ENCODE results near the gene AFF3. TPM values are rescaled to one million over a fixed set of nuclear protein-coding genes. Genes with fewer than 3 reads are reported as not detected.

Gene AFF3
- total and polyA plus RNA-seq, 2 donors (not counting 1 experiment from before 2014, with no cell fraction given): 0.50 to 2.5 TPM

DNA sequence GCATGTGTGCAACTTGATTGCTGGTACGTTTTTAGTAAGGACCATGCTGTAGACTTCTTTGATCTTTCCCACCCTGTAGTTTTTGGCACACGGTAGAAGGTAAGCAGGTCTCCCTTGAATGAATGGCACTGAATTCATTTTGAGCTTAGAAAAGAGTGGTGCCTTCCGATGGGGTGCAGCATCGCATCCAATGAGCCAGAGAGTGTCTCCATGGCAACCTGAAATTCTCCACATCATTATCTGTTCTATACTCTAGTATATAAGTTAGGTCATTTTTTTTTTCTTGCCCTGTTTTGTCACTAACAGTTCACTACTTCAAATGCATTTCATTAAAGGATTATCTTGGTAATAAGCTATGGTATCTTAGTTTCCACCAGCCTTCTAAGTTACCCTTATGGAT is 571.4 kb downstream of the AFF3 start:
- Histone ChIP-seq H2AFZ (ENCODE audit: low read length) (no peak overlapping the region), H3K27me3 (ENCODE audit: control insufficient read depth, insufficient read depth, low read length) (no peaks in the 10 kb centered on the region), H3K4me2 (ENCODE audit: extremely low read depth, insufficient read depth, low read length) (no peak overlapping the region), H3K9me3 (ENCODE audit: control insufficient read depth, insufficient read depth, low read depth, low read length) (no peaks in the 10 kb centered on the region), H3K27ac (ENCODE audit: insufficient read depth, low read length) (no peak overlapping the region), H3K9ac (ENCODE audit: insufficient read depth, low read length) (no peak overlapping the region), H3K4me3 (replicated peaks in 1 of 4; ENCODE audit: control extremely low read depth in 1 of 4, insufficient read depth in 1 of 4, low read depth in 3 of 4, low read length in 4 of 4) (no peak overlapping the region), H3K36me3 (ENCODE audit: control insufficient read depth, insufficient read depth, low read length) (no peaks in the 10 kb centered on the region), H3K4me1 (ENCODE audit: control insufficient read depth, extremely low read depth, insufficient read depth, low read length) (no peaks in the 10 kb centered on the region), H4K20me1 (ENCODE audit: control insufficient read depth, extremely low read depth, insufficient read depth, low read length) (no peaks in the 10 kb centered on the region), H3K79me2 (ENCODE audit: control insufficient read depth, insufficient read depth, low read length) (no peaks in the 10 kb centered on the region)
- TF ChIP-seq, protein P1, sequence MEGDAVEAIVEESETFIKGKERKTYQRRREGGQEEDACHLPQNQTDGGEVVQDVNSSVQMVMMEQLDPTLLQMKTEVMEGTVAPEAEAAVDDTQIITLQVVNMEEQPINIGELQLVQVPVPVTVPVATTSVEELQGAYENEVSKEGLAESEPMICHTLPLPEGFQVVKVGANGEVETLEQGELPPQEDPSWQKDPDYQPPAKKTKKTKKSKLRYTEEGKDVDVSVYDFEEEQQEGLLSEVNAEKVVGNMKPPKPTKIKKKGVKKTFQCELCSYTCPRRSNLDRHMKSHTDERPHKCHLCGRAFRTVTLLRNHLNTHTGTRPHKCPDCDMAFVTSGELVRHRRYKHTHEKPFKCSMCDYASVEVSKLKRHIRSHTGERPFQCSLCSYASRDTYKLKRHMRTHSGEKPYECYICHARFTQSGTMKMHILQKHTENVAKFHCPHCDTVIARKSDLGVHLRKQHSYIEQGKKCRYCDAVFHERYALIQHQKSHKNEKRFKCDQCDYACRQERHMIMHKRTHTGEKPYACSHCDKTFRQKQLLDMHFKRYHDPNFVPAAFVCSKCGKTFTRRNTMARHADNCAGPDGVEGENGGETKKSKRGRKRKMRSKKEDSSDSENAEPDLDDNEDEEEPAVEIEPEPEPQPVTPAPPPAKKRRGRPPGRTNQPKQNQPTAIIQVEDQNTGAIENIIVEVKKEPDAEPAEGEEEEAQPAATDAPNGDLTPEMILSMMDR (conservative IDR thresholded peaks at IDR 0.05 in 1 of 2, IDR thresholded peaks at IDR 0.05 in 1 of 2; ENCODE audit: low read depth in 1 of 2, low read length in 2 of 2): no peak
- TF ChIP-seq EZH2 (IDR thresholded peaks at IDR 0.05; ENCODE audit: low read length, missing control alignments): no peak
- DNase-seq (ENCODE audit: low read depth in 2 of 2): no peak

GRCh38 chr2:99569386-99569785 is 573.0 kb downstream of the AFF3 start:
- H3K27ac ChIP-seq (ENCODE audit: insufficient read depth, low read length): no peak overlapping the region
- H3K79me2 ChIP-seq (ENCODE audit: control insufficient read depth, insufficient read depth, low read length): no peaks in the 10 kb centered on the region
- H3K9ac ChIP-seq (ENCODE audit: insufficient read depth, low read length): no peak overlapping the region
- no peaks in the 10 kb centered on the region for H3K9me3 ChIP-seq (ENCODE audit: control insufficient read depth, insufficient read depth, low read depth, low read length)
- H4K20me1 ChIP-seq (ENCODE audit: control insufficient read depth, extremely low read depth, insufficient read depth, low read length): no peaks in the 10 kb centered on the region
- no peak overlapping the region for H3K4me3 ChIP-seq (replicated peaks in 1 of 4; ENCODE audit: control extremely low read depth in 1 of 4, insufficient read depth in 1 of 4, low read depth in 3 of 4, low read length in 4 of 4)
- no peak overlapping the region for H3K4me2 ChIP-seq (ENCODE audit: extremely low read depth, insufficient read depth, low read length)
- no peak for TF ChIP-seq EZH2 (IDR thresholded peaks at IDR 0.05; ENCODE audit: low read length, missing control alignments)
- TF ChIP-seq, protein P1 (conservative IDR thresholded peaks at IDR 0.05 in 1 of 2, IDR thresholded peaks at IDR 0.05 in 1 of 2; ENCODE audit: low read depth in 1 of 2, low read length in 2 of 2): no peak
- no peaks in the 10 kb centered on the region for H3K36me3 ChIP-seq (ENCODE audit: control insufficient read depth, insufficient read depth, low read length)
- H3K4me1 ChIP-seq (ENCODE audit: control insufficient read depth, extremely low read depth, insufficient read depth, low read length): no peaks in the 10 kb centered on the region
- DNase-seq (ENCODE audit: low read depth in 2 of 2): no peak
- no peaks in the 10 kb centered on the region for H3K27me3 ChIP-seq (ENCODE audit: control insufficient read depth, insufficient read depth, low read length)
- no peak overlapping the region for H2AFZ ChIP-seq (ENCODE audit: low read length)

DNA sequence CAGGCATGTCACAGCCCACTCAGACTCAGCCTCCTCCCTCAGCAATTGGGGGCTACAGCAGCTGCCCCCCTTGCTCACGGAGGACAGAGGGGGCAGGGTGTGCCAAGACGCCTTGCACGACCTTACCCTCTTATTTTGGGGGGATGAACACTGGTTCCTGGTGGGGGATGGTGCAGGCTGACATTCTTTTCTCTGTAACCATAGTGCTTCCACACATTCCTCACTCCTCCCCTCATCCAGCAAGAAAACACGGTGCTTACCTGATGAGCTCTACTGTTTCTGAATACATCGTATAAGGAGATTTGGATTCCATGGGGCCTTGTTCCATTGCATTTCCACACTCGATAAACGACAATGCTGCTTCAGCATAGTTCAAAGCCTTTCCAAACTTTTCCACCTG is 577.2 kb downstream of the AFF3 start:
- no peaks in the 10 kb centered on the region for H3K79me2 ChIP-seq (ENCODE audit: control insufficient read depth, insufficient read depth, low read length)
- DNase-seq (ENCODE audit: low read depth in 2 of 2): no peak
- TF ChIP-seq, protein P1 (conservative IDR thresholded peaks at IDR 0.05 in 1 of 2, IDR thresholded peaks at IDR 0.05 in 1 of 2; ENCODE audit: low read depth in 1 of 2, low read length in 2 of 2): no peak
- no peak for TF ChIP-seq EZH2 (IDR thresholded peaks at IDR 0.05; ENCODE audit: low read length, missing control alignments)
- H2AFZ ChIP-seq (ENCODE audit: low read length): no peak overlapping the region
- H3K9ac ChIP-seq (ENCODE audit: insufficient read depth, low read length): no peak overlapping the region
- no peaks in the 10 kb centered on the region for H3K36me3 ChIP-seq (ENCODE audit: control insufficient read depth, insufficient read depth, low read length)
- no peak overlapping the region for H3K27ac ChIP-seq (ENCODE audit: insufficient read depth, low read length)
- no peaks in the 10 kb centered on the region for H3K27me3 ChIP-seq (ENCODE audit: control insufficient read depth, insufficient read depth, low read length)
- no peak overlapping the region for H3K4me3 ChIP-seq (replicated peaks in 1 of 4; ENCODE audit: control extremely low read depth in 1 of 4, insufficient read depth in 1 of 4, low read depth in 3 of 4, low read length in 4 of 4)
- H3K9me3 ChIP-seq (ENCODE audit: control insufficient read depth, insufficient read depth, low read depth, low read length): no peaks in the 10 kb centered on the region
- no peaks in the 10 kb centered on the region for H3K4me1 ChIP-seq (ENCODE audit: control insufficient read depth, extremely low read depth, insufficient read depth, low read length)
- H3K4me2 ChIP-seq (ENCODE audit: extremely low read depth, insufficient read depth, low read length): no peak overlapping the region
- no peaks in the 10 kb centered on the region for H4K20me1 ChIP-seq (ENCODE audit: control insufficient read depth, extremely low read depth, insufficient read depth, low read length)

All from fibroblast of lung (primary cell).